Erythroblast (primary cell): ENCODE data around the gene SCN8A.

ENCODE experiments used
- DNase-seq, 2 experiments: peaks; one replicate each; lab custom pipeline; 2025; lab: John Stamatoyannopoulos, UW
- GATA1 ChIP-seq: IDR thresholded peaks from 2 replicates; pipeline ENCODE4 v1.6.1; 2011; ENCODE audit warnings: low read depth, mild to moderate bottlenecking, control low read depth, low read length, moderate library complexity
- POLR2A ChIP-seq: IDR thresholded peaks from 2 replicates; pipeline ENCODE4 v1.6.1; 2011; ENCODE audit warnings: mild to moderate bottlenecking, low read length

SCN8A gene

DNA sequence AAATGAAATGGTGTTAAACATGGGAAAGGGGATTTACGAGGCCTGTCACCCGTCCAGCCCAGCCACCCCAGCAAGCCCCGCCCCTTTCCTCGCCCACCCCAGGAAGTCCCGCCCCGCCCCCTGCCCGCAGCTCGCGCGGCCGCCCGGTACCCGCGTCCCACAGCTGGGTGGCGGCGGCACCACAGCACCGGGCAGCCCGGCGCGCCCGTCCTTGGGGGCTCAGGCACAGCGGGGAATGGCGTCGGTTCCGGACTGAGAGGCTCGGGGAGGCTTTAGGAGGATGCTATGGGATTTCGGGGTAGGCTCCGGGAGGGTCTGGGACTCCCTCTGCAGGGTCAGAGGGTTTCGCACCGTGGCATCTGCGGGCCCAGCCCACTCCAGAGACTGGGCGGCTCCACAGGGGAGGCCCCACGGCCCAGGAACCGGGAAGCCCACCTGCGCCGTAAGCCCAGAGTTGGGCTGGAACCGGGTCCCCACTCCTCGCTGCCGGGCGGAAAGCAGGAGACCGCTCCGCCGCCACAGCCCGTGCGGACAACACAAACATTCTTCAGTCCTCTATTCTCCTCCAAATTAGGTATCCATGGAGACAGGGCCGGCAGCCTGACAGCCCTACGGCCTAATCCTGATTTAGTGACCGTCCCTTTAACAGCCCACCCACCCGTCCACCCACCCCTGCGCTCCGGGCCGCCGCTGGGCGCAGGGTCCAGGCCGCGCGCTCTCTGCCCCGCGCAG, 256.0 kb downstream of the SCN8A start:
- DNase-seq: no peak
- TF ChIP-seq GATA1 (no peak), POLR2A (no peak)

GRCh38 chr12:51847643-51848325, 256.8 kb downstream of the SCN8A start:
- TF ChIP-seq GATA1 (no peak), POLR2A (no peak)

DNA sequence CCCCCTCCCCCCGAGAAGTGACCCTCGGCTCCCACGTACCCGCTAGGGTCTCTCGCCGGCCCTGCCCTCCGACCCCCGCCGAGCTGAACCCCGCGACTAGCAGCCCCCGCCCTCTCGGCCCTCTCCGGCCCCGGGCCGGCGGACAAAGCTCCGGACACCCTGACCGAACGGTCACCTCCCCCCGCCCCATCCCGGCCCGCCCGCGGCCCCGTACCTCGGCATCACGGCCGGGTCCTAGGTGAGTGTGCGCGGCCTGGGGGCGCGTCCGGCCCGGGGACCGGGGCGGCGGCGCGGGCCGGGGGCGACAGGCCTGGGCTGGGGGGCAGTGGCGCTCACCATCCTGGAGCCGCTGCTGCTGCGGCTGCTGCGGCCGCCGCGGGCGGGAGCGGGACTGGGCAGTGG, 257.3 kb downstream of the SCN8A start, which contains the start of gene FIGNL2:
FIGNL2 (minus strand) TSS at position 393 of the 402 bp plus-strand sequence. CDS start 26,305 bp downstream, outside the sequence.
- DNase-seq: no peak
- TF ChIP-seq GATA1 (no peak), POLR2A (no peak)

More at GRCh38 chr12:51847643-51848325, 256.8 kb downstream of the SCN8A start:
- DNase-seq: no peak

GRCh38 chr12:51848841-51849735, 258.1 kb downstream of the SCN8A start:
- TF ChIP-seq POLR2A (no peak), GATA1 (no peak)
- DNase-seq: no peak

DNA sequence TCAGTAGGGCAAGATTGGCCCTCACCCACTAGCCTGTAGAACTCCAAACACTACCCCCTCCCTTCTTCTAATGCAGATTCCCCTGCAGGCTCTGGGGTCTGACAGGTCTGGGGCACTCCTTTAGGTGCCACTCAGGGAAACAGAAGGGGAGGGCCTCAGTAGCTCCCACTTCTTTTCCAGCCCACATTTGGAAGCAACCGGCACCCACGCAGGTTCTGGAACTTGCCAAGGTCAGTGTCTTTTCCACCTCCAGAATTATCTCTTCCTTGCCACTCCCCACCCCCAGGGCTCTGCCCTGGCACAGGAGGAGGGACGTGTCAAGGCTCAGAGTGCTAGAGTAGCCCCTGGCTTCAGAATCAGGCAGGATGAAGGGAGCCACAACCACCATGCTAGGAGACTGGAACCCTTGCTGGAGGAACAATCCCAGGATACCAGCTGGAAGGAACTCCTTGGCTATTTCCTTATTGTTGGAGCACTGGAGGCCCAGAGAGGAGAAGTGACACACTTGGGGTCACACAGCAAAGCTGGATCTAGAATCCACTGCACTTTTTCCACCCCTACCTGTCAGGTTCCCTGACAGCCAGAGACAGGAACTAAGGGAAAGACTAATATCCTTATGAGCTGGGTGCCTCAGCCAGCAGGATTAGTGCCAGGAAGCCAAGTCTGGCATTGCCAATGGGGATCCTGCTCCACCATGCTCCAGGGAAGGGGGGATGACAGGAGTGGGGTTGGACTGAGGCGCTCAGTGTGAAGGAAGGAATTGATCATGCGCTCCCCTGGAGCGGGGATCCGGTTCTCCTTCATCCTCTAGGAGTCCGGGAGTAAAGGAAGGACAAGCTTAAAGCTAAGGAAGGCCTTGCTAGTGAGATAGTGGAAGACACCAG, 259.3 kb downstream of the SCN8A start:
- no peak for DNase-seq
- TF ChIP-seq GATA1 (no peak), POLR2A (no peak)

DNA sequence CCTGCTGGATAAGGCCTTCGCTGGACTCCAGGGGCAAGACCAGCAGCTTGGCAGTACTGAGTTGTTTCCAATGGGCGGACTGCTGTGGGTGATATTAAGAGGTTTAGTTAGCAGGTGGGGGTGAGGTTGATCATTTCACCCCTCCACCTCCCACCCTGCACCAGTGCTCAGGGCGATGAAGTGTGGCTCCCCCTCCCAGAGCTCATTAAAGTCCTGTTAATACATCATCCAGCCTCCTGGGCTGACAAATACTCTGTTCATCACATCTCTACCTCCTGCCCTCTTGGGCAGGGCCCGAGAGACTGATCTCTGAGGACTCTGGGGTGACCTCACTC, 259.9 kb downstream of the SCN8A start:
- no peak for DNase-seq
- TF ChIP-seq POLR2A (no peak), GATA1 (no peak)

DNA sequence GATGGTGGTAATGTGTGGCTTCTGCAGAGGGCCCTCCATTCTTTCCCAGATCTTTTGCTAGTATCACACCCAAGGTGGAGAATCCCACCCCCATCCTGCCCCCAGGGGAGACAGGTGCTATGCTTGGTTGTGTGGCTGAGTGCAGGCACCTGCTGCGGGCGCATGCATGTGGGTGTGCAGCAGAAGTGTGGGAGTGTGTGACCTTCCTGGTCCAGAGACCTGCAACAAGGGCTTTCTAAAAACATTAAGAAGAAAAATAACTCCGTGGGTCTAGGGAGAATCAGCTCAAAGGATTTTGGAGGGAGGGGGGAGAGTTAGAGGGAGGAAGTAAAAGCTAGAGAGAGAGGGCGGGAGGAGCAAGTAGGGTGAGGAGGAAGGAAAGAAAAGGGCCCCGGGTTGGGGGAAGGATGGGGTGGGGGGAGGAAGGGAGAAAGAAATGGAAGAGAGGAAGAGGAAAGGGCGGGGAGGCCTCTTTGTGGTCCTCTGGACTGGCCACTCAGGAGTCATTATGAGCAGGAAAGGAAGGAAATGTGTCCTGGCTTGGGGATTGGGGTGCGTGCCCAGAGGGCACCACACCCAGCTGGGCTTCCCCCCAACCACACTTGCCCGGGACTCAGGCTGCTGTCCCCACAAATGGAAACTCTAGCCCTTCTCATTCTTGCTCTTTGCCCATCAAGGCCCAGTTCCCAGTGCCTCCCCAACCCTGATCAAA, 260.5 kb downstream of the SCN8A start:
- DNase-seq: no peak
- no peak for TF ChIP-seq POLR2A
- no peak for TF ChIP-seq GATA1

GRCh38 chr12:51852404-51853137, 261.5 kb downstream of the SCN8A start:
- TF ChIP-seq POLR2A (no peak), GATA1 (no peak)
- no peak for DNase-seq

- DNase-seq: no peak
- TF ChIP-seq POLR2A: no peak
Observed at GRCh38 chr12:51855586-51856428, 264.8 kb downstream of the SCN8A start.

DNA sequence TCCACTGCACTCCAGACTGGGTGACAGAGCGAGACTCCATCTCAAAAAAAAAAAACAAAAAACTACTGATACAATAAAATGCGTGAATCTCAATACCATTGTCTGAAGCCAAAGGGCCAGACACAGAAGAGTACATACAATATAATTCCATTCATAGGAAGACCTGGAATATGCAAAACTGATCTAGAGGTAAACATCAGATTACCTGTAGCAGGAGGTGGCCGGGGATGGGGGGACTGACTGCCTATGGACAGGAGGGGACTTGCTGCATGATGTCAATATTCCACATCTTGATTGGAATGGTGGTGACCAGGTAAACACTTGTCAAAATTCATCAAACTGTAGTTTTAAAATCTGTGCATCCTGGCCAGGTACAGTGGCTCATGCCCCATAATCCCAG, 270.0 kb downstream of the SCN8A start:
- no peak for DNase-seq
- TF ChIP-seq GATA1: no peak
- no peak for TF ChIP-seq POLR2A
